Hair follicular keratinocyte (primary cell): ENCODE data around the gene IL31. TPM values are rescaled to one million over a fixed set of nuclear protein-coding genes. Genes with fewer than 3 reads are reported as not detected.

Source experiments
- total RNA-seq: library from RNA; depleted of rRNA; stranded (reverse); fragments of >200 nt; gene quantifications from 2 replicates; pipeline ENCODE4 v1.2.3, GENCODE V29; 2015

IL31 gene
- not detected in 2 replicates for total RNA-seq

GRCh38 chr12:122174155-122174845 lies at the start of gene IL31:
Gene IL31 (minus strand): TSS chr12:122174221. CDS start chr12:122174172, 49 bp downstream.

GRCh38 chr12:122203301-122204166 lies 29.5 kb upstream of the IL31 start, which contains the start of gene B3GNT4:
Gene B3GNT4 (plus strand): TSS chr12:122203709. CDS start chr12:122204619, 910 bp downstream.

GRCh38 chr12:122182887-122183587 lies 9.0 kb upstream of the IL31 start, which contains the start of gene LRRC43:
Gene LRRC43 (plus strand): TSS chr12:122183123. CDS start chr12:122183145, 22 bp downstream.

Other genes starting within 250 kb of the IL31 start
- gene BCL7A, start 152.3 kb downstream of the IL31 start, total RNA-seq: 14.8 and 16.9 TPM in 2 replicates
- gene MLXIP, start 95.5 kb downstream of the IL31 start, total RNA-seq: 8.5 and 10.6 TPM in 2 replicates
- 0.30 and 0.62 TPM in 2 replicates for gene LRRC43, start 8.9 kb upstream of the IL31 start, total RNA-seq
- 0.23 and 3.0 TPM in 2 replicates for gene B3GNT4, start 29.5 kb upstream of the IL31 start, total RNA-seq
- gene DIABLO, start 51.8 kb upstream of the IL31 start, total RNA-seq: 66.2 and 75.4 TPM in 2 replicates
- 11.9 and 16.5 TPM in 2 replicates for gene VPS33A, start 92.3 kb upstream of the IL31 start, total RNA-seq
- gene CLIP1, start 248.4 kb upstream of the IL31 start, total RNA-seq: 21.3 and 25.8 TPM in 2 replicates